Measurements from ENCODE around the gene CBX2. TPM values are rescaled to one million over a fixed set of nuclear protein-coding genes. Genes with fewer than 3 reads are reported as not detected.

CBX2 gene
- total and polyA plus RNA-seq, 2 of the 4 experiments (the other 2 are of a cell fraction): 2.0 to 3.2 TPM

- H3K56ac ChIP-seq (ENCODE audit: extremely low read depth, insufficient read depth, low read length): no peak overlapping the region
- H4K8ac ChIP-seq (ENCODE audit: low read depth in 2 of 2, low read length in 2 of 2): no peak overlapping the region
- no peak overlapping the region for H2BK15ac ChIP-seq (ENCODE audit: low read depth, low read length)
- TF ChIP-seq CEBPB (IDR thresholded peaks at IDR 0.05; ENCODE audit: low read depth, low read length) (no peak), MXI1 (IDR thresholded peaks at IDR 0.05; ENCODE audit: borderline replicate concordance, low read depth, low read length) (no peak), MAZ (IDR thresholded peaks at IDR 0.05; ENCODE audit: borderline replicate concordance, low read depth, low read length) (no peak), SMC3 (IDR thresholded peaks at IDR 0.05; ENCODE audit: low read depth, low read length) (no peak), POLR2A (IDR thresholded peaks at IDR 0.05; ENCODE audit: low read depth, low read length) (no peak), USF2 (IDR thresholded peaks at IDR 0.05; ENCODE audit: low read depth, low read length) (no peak), RCOR1 (IDR thresholded peaks at IDR 0.05; ENCODE audit: insufficient replicate concordance, low read length) (no peak), RAD21 (IDR thresholded peaks at IDR 0.05; ENCODE audit: low read length) (no peak), RFX5 (IDR thresholded peaks at IDR 0.05; ENCODE audit: low read depth, low read length) (no peak), MAFK (IDR thresholded peaks at IDR 0.05; ENCODE audit: low read depth, low read length) (no peak), CHD1 (IDR thresholded peaks at IDR 0.05; ENCODE audit: low read depth, low read length) (no peak)
- CTCF ChIA-PET: interaction anchor here (0.6 to 0.7 kb wide), 3 partner anchors 13 to 706 kb away, joined by 4 to 6 read pairs (median 5); no protein-coding TSS in a partner anchor
- no peak overlapping the region for H4K5ac ChIP-seq (ENCODE audit: low read depth, low read length)
- BruUV-seq (replicated peaks): no TSS peak
- no peaks in the 10 kb centered on the region for H3K9me1 ChIP-seq (ENCODE audit: insufficient read depth, low read length)
- intact Hi-C loops (cut with micrococcal nuclease): loop anchor here (1.0 to 5.0 kb wide), 3 partner anchors 92 to 247 kb away; partner anchors contain the start of gene CBX4
- no peak overlapping the region for H2AK5ac ChIP-seq (ENCODE audit: low read depth, low read length)
- H3K27ac ChIP-seq (ENCODE audit: insufficient read depth, low read length): no peak overlapping the region
- H3K18ac ChIP-seq (ENCODE audit: low read depth, low read length): no peak overlapping the region
- no peaks in the 10 kb centered on the region for H3K9me3 ChIP-seq (ENCODE audit: control insufficient read depth, insufficient read depth, low read length)
- no peak for DNase-seq
- no peak overlapping the region for H2BK20ac ChIP-seq (ENCODE audit: low read depth, low read length)
- no peak overlapping the region for H3K14ac ChIP-seq (replicated peaks; ENCODE audit: low read depth, low read length)
- no peaks in the 10 kb centered on the region for H4K20me1 ChIP-seq (ENCODE audit: insufficient read depth, low read length)
- POLR2A ChIA-PET (ENCODE audit: unreplicated experiment): no interaction called here
- no peak for ATAC-seq (ENCODE audit: low read depth)
- in situ Hi-C loops (cut with MboI; ENCODE audit: low sequenced_read_pairs): loop anchor here (5.0 kb wide), 1 partner anchor 242 kb away; no protein-coding TSS in a partner anchor
- H3K23ac ChIP-seq (ENCODE audit: low read depth, low read length): no peak overlapping the region
- no peaks in the 10 kb centered on the region for H3K79me1 ChIP-seq (ENCODE audit: low read depth in 1 of 2, low read length in 2 of 2)
- H3K4me1 ChIP-seq (ENCODE audit: control insufficient read depth, insufficient read depth, low read length): peaks cover 3% of the 10 kb centered on the region; the same call in 1 of the 2 replicates
- no peak overlapping the region for H3K4me3 ChIP-seq (ENCODE audit: insufficient read depth, low read depth, low read length)
- dilution Hi-C loops (cut with HindIII; ENCODE audit: low sequenced_read_pairs, unreplicated experiment): no loop called here
- H2AFZ ChIP-seq (replicated peaks; ENCODE audit: low read length, poor library complexity): no peak overlapping the region
- no peak overlapping the region for H2BK5ac ChIP-seq (ENCODE audit: low read depth, low read length, poor library complexity, severe bottlenecking)
- no peak overlapping the region for H3K9ac ChIP-seq (ENCODE audit: low read depth, low read length)
- H2BK120ac ChIP-seq (ENCODE audit: low read depth, low read length): no peak overlapping the region
- H3K36me3 ChIP-seq (ENCODE audit: control insufficient read depth, insufficient read depth, low read length): no peaks in the 10 kb centered on the region
- H3K4ac ChIP-seq (ENCODE audit: low read depth, low read length): no peak overlapping the region
- peaks cover 56% of the 10 kb centered on the region for H3K27me3 ChIP-seq (ENCODE audit: control insufficient read depth, insufficient read depth, low read length)
- no peak overlapping the region for H4K91ac ChIP-seq (ENCODE audit: insufficient read depth, low read depth, low read length)
- H3K4me2 ChIP-seq (ENCODE audit: low read depth, low read length): no peak overlapping the region
- H2AK9ac ChIP-seq (replicated peaks; ENCODE audit: low read depth, low read length, poor library complexity): no peak overlapping the region
- WGBS, 2 experiments (ENCODE audit: extremely low coverage in 2 of 2, insufficient read length in 1 of 2): 20% methylated on average over 1 of the region's 6 CpGs; no CpG with 5 or more reads in 1 of the 2 experiments
Measured at GRCh38 chr17:79745641-79746105, 32.3 kb upstream of the CBX2 start.
